Measurements from ENCODE around the gene OR51B6. TPM values are rescaled to one million over a fixed set of nuclear protein-coding genes. Genes with fewer than 3 reads are reported as not detected.

OR51B6 gene
- total RNA-seq, 1 experiment from 2014 or later: not detected

GRCh38 chr11:5394091-5394490 is 42.8 kb downstream of the OR51B6 start:
- H3K9me2 ChIP-seq (ENCODE audit: insufficient read depth): no peaks in the 10 kb centered on the region
- CTCF ChIA-PET: no interaction called here
- H3K4me1 ChIP-seq (ENCODE audit: control insufficient read depth in 1 of 2, insufficient read depth in 2 of 2, low read length in 2 of 2): peaks cover 0 to 18% of the 10 kb centered on the region in 2 experiments; a peak in 1 of 4 replicates
- POLR2A ChIA-PET: no interaction called here
- no peaks in the 10 kb centered on the region for H3K27me3 ChIP-seq (ENCODE audit: insufficient read depth, low read length)
- peaks cover 85% of the 10 kb centered on the region for H3K79me2 ChIP-seq (ENCODE audit: insufficient read depth, low read length)
- ATAC-seq (no peak), DNase-seq (ENCODE audit: low read depth, low spot score) (no peak)
- H3K9ac ChIP-seq (ENCODE audit: low read length): no peak overlapping the region
- RAD21 ChIA-PET (ENCODE audit: low non-redundant PET in 1 of 2, low total read pairs in 2 of 2, uncharacterized antibody in 2 of 2, unreplicated experiment in 2 of 2): no interaction called here
- H3K9me3 ChIP-seq (ENCODE audit: control insufficient read depth in 1 of 2, insufficient read depth in 1 of 2, low read depth in 1 of 2, low read length in 2 of 2): no peaks in the 10 kb centered on the region
- H3K4me2 ChIP-seq (ENCODE audit: low read length): no peak overlapping the region
- H3K36me3 ChIP-seq (ENCODE audit: control insufficient read depth in 1 of 2, insufficient read depth in 2 of 2, low read length in 2 of 2): peaks cover 5 to 57% of the 10 kb centered on the region in 2 experiments; a peak in 3 of 4 replicates
- no peak overlapping the region for H3K4me3 ChIP-seq (replicated peaks in 1 of 2; ENCODE audit: low read depth in 1 of 2, low read length in 2 of 2)
- no peak overlapping the region for H2AFZ ChIP-seq (ENCODE audit: low read depth, low read length, poor library complexity, severe bottlenecking)
- no peak for TF ChIP-seq TCF7L2 (IDR thresholded peaks at IDR 0.05; ENCODE audit: borderline replicate concordance, extremely low read depth, insufficient read depth, insufficient read length)
- peak; percentile 36; the same call in 1 of the 2 replicates for TF ChIP-seq SIN3A (IDR thresholded peaks at IDR 0.05; ENCODE audit: low read depth)
- intact Hi-C loops (cut with micrococcal nuclease): no loop called here
- no peak overlapping the region for H3K27ac ChIP-seq (ENCODE audit: low read depth, low read length)
- H4K20me1 ChIP-seq (ENCODE audit: insufficient read depth): peaks cover 40% of the 10 kb centered on the region; the same call in 1 of the 2 replicates
- no TSS peak for BruUV-seq (replicated peaks)

DNA sequence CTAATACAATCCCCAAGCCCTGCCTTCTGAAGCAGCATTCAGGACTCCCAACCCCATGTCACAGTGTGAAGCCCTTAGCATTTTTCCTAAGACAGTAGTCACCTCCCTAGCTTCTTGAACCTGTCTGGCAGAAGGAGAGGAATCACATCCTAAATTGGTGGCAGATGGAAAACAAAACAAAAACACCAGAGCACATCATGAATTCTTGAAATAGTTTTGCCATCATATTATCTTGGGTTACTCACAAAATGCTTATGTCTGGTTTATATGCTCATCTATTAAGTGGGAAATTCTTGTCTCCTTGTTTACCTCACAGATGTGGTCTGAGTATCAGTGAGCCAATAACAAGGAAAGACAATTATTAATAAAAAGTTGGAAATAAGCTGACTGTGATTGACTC is 47.6 kb downstream of the OR51B6 start:
- ATAC-seq (0 out of 2 replicates have a peak, but pooled peaks have one; percentile 25), DNase-seq (ENCODE audit: low read depth, low spot score) (no peak)
- H3K9ac ChIP-seq (ENCODE audit: low read length): no peak overlapping the region
- no peaks in the 10 kb centered on the region for H3K27me3 ChIP-seq (ENCODE audit: insufficient read depth, low read length)
- H3K36me3 ChIP-seq (ENCODE audit: control insufficient read depth in 1 of 2, insufficient read depth in 2 of 2, low read length in 2 of 2): peaks cover 7 to 58% of the 10 kb centered on the region in 2 experiments
- H3K79me2 ChIP-seq (ENCODE audit: insufficient read depth, low read length): peaks cover 85% of the 10 kb centered on the region
- ChIA-PET POLR2A (no interaction called here), CTCF (no interaction called here), RAD21 (ENCODE audit: low non-redundant PET in 1 of 2, low total read pairs in 2 of 2, uncharacterized antibody in 2 of 2, unreplicated experiment in 2 of 2) (no interaction called here)
- H4K20me1 ChIP-seq (ENCODE audit: insufficient read depth): peaks cover 49% of the 10 kb centered on the region; the same call in 1 of the 2 replicates
- H3K9me2 ChIP-seq (ENCODE audit: insufficient read depth): no peaks in the 10 kb centered on the region
- H3K27ac ChIP-seq (ENCODE audit: low read depth, low read length): no peak overlapping the region
- peaks cover 0 to 41% of the 10 kb centered on the region in 2 experiments; a peak in 3 of 4 replicates for H3K4me1 ChIP-seq (ENCODE audit: control insufficient read depth in 1 of 2, insufficient read depth in 2 of 2, low read length in 2 of 2)
- no peak overlapping the region for H3K4me2 ChIP-seq (ENCODE audit: low read length)
- intact Hi-C loops (cut with micrococcal nuclease): no loop called here
- TF ChIP-seq YY1 (IDR thresholded peaks at IDR 0.05; ENCODE audit: extremely low read depth, insufficient replicate concordance, low read depth, low read length): no peak
- TF ChIP-seq, protein P1, sequence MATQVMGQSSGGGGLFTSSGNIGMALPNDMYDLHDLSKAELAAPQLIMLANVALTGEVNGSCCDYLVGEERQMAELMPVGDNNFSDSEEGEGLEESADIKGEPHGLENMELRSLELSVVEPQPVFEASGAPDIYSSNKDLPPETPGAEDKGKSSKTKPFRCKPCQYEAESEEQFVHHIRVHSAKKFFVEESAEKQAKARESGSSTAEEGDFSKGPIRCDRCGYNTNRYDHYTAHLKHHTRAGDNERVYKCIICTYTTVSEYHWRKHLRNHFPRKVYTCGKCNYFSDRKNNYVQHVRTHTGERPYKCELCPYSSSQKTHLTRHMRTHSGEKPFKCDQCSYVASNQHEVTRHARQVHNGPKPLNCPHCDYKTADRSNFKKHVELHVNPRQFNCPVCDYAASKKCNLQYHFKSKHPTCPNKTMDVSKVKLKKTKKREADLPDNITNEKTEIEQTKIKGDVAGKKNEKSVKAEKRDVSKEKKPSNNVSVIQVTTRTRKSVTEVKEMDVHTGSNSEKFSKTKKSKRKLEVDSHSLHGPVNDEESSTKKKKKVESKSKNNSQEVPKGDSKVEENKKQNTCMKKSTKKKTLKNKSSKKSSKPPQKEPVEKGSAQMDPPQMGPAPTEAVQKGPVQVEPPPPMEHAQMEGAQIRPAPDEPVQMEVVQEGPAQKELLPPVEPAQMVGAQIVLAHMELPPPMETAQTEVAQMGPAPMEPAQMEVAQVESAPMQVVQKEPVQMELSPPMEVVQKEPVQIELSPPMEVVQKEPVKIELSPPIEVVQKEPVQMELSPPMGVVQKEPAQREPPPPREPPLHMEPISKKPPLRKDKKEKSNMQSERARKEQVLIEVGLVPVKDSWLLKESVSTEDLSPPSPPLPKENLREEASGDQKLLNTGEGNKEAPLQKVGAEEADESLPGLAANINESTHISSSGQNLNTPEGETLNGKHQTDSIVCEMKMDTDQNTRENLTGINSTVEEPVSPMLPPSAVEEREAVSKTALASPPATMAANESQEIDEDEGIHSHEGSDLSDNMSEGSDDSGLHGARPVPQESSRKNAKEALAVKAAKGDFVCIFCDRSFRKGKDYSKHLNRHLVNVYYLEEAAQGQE (IDR thresholded peaks at IDR 0.05; ENCODE audit: low read depth): no peak
- no peak for TF ChIP-seq EZH2 (IDR thresholded peaks at IDR 0.05)
- TF ChIP-seq POLR2AphosphoS5 (IDR thresholded peaks at IDR 0.05; ENCODE audit: low read depth, low read length): no peak
- no peak for TF ChIP-seq RAD21 (IDR thresholded peaks at IDR 0.05; ENCODE audit: low read depth)
- TF ChIP-seq POLR2A (IDR thresholded peaks at IDR 0.05; ENCODE audit: borderline replicate concordance, extremely low read depth, insufficient read depth, insufficient read length): no peak
- no peak for TF ChIP-seq ATF3 (IDR thresholded peaks at IDR 0.05)
- TF ChIP-seq ZBTB33 (IDR thresholded peaks at IDR 0.05; ENCODE audit: extremely low read depth, insufficient replicate concordance, low read length): no peak
- TF ChIP-seq EZH2phosphoT487 (IDR thresholded peaks at IDR 0.05; ENCODE audit: borderline replicate concordance): no peak
- H3K4me3 ChIP-seq (replicated peaks in 1 of 2; ENCODE audit: low read depth in 1 of 2, low read length in 2 of 2): no peak overlapping the region
- no peak overlapping the region for H2AFZ ChIP-seq (ENCODE audit: low read depth, low read length, poor library complexity, severe bottlenecking)
- BruUV-seq (replicated peaks): no TSS peak
- H3K9me3 ChIP-seq (ENCODE audit: control insufficient read depth in 1 of 2, insufficient read depth in 1 of 2, low read depth in 1 of 2, low read length in 2 of 2): no peaks in the 10 kb centered on the region
